GM19467 (cell line): Measurements from ENCODE around the gene RNF121.

Experiments
- ATAC-seq: cut with Tn5 transposase; IDR thresholded peaks from one replicate; pipeline ENCODE4 v1.9.1; 2021; ENCODE audit warnings: mild to moderate bottlenecking, moderate library complexity; ENCODE audit not compliant: unreplicated experiment

The RNF121 gene

DNA sequence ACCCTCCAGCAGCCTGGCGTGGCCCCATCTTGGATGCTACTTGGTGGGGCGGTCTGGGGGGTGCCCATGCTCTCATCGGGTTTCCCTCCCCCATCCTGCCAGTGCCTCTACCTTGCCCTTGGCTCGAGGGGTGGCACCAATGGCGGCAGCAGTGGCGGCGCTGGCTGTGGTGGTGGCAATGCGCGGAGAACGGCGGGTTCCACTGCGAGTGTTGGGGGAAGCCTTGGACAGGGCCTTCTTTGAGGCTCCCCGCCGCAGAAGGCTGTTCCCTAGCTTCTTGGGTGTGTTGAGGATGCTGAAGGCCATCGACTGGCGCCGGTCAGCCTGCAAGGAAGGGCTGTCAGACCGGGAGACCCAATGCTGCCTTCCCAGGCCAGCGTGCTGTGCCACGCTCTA, 74.9 kb downstream of the RNF121 start:
- no peak for ATAC-seq

DNA sequence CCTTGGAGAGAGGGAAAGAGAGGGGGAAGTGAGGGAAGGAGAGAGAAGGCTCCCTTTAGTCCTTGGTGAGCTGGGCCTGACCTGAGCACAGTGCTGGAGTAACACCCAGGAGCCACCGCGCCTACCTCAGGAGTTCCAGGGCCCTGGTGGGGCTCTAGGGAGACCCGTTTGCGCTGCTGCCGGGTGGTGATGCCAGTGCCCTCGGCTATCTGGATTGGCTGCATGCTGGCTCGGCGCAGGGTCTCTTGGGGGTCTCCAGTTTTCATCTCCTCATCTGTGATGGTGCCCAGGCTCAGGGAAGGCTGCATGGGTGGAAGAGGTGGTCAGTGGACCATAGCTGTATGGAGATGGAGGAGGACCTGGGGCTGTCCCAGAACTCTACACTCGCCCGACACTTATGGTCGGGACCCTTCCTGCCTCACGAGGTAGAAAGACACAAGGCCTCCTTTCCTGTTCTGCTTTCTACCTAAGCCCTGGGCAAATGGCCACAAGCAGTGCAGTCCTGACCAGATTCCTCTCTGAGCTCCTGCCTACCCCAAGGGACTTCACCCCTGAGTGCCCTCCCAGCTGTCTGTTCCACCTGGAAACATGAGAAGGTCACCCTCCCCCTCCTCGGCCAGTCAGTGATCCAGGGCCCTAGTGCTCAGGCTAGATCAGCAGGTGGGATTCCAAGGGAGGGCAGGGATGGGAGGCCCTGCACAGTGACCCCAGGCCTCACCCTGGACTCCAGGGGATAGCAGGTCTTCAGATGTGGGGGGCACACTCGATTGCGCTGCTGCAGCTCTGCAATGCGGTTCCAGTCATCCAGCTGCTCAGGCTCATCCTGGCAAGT, 75.9 kb downstream of the RNF121 start:
- ATAC-seq: no peak

DNA sequence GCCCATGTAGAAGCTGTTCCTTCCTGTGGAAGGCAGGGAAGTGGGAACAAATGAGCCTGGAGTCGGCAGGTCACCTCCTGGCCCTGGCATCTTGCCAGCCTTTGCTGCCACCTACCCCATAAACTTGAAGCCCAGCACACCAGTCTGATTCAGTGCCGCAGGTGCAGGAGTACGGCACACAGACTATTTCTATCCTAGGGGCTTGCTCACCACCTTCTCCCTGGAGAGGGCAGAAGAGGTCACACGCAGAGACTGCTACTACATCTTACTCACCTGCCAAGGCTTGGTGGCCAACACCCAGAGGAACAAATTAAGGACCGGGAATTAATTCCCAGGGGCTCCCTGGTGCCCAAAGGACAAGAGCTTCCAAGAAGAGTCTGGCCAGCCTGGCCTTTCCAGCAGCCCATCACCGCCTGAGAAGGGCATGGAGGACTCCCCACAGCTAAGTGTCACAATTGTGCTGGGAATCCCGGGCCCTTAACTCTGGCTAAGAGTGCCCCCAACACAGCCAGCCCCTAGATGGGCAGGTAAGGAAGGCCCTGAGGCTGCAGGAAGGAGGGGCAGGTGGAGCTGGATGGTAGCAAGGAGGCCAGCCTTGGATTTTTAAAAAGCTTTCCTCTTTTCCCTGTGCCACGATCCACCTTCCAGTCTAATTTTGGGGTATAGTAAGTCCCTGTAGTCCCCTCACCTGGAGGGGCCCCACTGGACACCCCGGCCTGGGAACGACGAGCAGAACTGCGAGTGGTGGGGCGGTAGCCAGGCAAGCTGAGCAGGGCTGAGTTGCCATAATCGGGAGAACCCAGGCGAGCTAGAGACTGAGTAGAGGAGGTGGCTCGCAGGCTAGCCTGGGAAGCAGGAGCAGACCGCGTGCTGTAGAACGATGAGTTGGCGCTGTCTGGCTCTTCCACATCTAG, 76.8 kb downstream of the RNF121 start:
- ATAC-seq: no peak

DNA sequence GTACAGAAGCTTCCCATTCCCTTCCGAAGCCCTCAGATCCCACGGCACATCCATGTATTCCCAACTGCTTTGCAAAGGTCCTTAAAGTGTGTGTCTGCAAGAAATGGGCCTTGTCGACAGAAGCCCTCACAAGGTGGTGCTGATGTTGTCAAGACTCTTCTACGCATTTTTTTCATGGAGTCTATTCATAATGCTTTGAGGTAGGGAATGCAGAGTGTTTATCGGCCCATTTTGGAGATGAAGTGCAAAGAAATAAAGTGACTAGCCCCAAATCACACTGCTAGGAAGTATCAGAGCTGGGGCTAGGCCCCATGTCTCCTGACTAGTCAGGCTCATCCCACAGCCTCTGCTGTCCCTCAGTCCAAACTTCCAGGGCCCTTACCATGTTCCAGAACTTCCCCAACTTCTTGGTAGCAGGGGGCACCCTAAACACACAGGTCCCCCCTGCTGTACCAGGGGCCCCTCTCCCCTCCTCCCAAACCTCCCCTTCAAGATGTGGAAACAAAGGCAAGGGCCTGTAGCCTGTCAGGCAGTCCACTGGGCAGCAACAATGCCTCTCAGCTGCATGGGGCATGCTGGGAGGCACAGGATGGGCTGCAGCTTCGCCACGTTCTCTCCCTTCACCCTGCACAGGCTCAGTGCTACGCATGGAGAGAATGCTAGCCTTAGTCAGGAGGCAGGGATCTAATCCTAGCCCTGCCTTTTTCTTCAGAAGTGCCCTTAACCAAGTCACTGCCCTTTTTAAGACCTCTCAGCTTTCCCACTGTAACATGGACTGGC, 77.7 kb downstream of the RNF121 start:
- no peak for ATAC-seq

DNA sequence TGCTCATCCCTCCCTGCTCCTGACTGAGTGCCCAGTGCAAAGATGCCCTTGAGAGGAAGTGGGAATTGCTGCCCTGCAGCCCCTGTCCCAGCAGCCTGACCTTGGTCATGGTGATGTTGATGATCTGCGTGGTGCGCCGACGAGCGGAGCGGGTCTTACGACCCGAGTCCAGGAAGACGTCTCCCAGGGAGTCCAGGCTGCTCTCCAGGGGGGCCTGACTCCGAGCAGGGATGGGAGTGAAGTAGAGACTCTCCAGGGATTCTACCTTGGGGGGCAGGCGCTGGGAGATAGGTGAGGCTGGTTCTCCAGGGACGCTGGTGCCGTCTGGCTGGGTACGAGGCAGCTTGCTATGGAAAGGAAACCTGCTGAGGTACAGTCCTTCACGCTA, 78.2 kb downstream of the RNF121 start:
- ATAC-seq: no peak

DNA sequence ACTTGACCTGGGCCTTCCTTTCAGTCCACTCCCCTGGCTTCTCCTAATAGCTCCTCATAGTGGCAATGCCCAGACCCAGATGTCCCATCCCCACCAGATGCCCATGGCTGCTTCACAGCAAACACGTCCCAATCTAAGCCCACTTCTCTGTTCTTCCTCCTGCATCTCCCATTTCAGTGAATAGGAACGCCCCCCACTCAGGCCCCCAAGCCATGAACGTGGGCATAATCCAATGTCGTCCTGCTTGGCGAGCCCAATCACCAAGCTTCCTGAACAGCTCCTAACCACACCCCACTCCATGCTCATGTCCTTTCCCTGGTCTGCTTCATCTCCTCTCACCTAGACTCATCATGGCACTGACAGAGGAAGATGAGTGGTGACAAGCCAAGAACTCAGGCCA, 78.7 kb downstream of the RNF121 start:
- ATAC-seq: no peak

DNA sequence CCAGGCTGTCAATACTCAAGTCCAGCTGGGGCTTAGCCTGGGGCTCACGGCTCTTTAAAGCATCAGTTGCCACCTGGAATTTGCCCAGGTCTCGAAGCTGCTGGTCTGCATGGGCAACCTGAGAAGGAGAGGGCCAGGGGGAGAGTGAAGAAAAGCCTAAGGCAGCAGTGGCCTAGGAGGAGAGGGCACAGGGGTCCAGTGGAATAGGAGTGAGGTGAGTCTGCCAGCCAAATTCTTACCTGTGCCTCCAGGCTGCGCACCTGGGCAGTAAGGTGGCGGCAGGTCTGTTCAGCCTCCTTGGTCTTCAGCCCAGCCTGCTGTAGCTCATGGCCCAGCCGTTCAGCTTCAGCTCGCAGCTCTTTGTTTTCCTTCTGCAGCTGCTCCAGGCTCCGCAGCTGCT, 79.9 kb downstream of the RNF121 start:
- ATAC-seq: no peak

DNA sequence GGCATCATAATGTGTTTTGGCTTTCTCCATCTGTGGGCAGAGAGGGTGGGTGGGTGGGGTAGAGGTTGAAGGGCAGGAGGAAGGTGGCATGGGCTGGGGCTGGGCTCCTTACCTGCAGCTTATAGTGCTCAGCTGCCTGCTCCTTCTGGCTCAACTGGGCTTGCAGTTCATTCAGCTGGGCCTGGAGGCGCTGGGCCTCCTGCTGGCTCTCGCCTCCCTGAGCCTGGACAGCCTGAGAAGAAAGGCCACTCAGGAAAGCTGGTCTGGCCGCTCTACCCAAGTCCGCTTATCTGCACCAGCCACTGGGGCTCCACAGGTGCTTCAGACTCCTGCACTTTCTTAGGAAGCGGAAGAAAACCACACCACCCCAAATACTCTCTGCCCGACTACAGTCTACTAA, 80.3 kb downstream of the RNF121 start:
- no peak for ATAC-seq

DNA sequence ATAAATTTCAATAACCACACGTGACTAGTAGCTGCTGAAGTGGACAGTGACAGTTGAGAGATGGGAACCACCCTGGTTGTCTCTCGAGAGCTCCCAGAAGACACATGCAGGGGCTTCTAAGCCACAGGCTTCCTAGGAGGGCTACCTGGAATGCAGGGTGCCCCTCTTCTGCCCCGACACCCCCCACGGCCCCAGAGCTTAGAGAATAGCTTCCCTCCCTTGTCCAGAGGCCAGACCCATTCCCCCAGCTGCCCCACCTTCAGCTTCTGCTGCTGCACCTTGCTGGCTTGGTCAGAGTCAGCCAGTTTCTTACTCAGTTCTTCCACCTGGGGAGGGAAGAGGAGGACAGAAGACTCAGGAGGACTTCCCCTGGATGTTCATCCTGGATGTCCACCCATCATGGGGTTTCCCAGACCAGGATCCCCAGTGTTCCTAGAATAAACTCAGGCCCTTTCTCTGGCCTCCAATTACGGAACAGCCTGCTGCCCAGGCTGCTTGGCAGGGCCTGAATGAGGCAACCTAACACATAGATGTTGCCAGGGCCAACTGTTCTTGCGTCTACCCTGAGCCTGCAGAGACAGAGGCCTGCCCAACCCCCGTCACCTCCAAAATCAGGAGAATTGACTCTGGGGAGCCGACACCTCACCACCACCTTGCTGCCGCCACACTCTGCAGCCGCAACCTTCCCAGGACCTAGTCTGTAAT, 81.8 kb downstream of the RNF121 start:
- no peak for ATAC-seq

DNA sequence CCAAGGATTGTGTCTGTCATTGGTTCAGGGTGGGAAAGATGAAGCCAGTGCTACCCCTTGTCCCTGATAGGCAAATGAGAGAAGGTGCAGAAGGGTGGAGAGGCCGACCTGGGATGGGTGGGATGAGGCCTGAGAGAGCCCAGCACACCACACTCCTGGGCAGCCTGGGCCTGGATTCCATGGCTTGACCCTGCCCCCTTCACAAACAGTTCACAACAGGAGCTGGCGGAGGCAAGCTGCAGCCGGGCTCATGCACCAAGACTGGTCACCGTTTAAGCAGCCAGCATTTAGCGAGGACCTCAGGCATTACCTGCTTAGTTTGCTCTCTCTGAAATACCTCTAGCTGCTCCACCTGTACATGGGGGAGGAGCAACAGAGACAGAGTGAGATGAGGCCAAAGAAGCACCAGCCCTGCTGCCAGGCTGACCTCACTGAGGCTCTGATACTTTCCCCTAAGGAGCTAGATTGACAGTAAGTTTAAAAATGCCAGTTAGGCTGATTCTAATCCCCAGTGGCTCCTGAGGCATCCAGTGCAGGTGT, 83.3 kb downstream of the RNF121 start:
- no peak for ATAC-seq

DNA sequence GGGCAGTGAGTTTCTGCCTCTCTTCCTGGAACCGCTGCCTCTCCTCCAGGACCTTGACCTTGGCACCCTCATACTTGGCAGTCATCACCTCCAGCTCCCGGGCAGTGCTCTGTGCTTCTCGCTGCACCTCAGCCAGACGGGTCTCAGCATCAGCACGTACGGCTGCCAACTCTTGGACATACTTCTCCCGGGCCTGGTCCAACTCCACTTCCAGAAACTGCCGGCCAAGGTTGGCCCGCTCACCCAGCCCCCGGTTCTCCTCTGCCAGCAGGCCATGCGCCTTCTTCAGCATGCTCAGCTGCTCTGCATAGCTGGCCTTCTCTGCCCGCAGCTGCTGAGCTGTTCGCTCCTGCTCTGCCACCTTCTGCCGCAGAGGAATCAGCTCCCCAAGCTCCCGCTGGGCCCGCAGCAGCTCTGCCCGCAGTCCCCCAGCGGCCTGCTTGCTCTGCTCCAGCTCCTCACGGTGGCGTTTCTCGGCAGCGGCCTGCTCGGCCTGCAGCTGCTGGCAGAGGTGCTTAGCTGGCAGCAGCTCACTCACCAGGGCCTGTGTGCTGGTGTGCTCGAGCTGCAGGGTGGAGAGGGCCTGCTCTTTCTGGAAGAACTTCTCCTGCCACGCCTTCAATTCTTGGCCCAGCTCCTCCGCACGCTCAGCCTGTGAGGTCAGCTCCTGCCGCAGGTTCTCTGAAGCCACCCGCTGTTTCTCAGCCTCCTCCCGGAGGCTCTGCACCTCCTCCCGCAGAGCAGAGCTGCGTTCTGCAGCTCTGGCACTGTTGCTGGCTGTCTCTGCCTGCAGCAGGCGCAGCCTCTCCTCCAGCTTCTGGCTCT, 84.3 kb downstream of the RNF121 start:
- ATAC-seq: no peak

DNA sequence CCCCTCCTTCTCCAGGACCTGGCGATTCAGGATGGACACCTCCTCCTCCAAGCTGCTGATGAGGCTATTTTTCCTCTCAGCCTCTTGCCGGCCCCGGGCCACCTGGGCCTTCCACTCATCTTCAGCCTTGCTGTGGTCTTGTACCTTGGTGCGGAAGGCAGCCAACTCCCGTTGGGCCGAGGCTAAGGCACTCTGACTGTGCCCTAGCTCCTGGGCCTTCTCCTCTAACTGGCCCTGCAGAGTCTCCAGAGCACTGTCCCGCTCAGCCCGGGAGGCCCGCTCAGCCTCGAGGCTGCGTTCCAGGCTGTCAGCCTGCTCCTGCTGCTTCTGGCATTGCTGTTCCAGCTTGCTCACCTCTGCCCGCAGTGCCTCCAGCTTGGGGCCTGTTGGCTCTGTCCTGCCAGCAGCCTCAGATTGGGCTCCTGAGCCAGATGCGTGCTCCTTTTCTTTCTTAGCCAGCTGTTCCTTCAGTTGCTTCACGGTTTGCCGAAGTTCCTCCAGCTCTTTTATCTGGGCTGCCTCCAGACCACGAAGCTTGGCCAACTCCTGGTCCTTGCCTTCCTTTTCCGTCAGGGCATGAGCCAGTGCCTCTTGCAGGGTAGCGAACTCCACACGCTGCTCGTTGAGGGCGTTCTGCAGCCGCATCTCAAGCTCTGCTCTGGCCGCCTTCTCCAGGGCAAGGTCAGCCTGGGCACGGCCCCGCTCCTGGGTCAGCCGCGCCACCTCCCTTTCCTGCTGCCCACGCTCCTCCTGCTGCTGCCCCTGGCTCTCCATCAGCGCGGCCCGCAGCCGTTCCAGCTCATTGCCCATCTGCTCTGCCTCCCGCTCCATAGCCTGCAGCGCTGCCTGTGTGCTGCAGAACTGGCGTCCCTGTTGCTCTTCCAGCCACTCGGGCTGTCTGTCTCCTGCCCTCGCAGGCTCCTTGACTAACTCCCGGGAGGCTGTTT, 85.2 kb downstream of the RNF121 start:
- ATAC-seq: no peak

DNA sequence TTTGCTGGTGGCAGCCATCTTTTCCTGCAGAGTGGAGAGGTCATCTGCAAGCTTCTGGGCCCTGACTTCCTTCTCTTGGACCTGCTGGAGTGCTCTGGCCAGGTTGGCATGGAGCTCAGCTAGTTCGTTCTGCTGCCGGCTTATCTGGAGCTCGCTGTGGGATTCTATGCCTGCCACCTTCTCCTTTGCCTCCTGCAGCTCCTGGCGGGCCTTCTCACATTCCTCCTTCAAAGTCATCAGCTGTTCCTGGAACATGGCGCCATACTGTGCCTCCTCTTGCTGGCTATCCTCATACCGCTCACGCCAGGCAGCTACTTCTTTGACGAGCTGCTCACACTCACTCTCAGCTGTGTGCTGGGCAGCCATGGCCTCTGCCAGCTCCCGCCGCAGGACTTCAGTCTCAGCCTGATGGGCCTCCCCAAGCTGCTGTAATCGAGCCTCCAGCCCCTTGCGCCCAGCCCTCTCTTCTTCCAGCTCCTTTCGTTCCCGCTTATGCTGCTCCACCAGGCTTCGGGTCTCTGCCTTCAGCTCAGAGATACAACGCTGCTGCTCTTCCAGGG, 86.0 kb downstream of the RNF121 start:
- no peak for ATAC-seq

DNA sequence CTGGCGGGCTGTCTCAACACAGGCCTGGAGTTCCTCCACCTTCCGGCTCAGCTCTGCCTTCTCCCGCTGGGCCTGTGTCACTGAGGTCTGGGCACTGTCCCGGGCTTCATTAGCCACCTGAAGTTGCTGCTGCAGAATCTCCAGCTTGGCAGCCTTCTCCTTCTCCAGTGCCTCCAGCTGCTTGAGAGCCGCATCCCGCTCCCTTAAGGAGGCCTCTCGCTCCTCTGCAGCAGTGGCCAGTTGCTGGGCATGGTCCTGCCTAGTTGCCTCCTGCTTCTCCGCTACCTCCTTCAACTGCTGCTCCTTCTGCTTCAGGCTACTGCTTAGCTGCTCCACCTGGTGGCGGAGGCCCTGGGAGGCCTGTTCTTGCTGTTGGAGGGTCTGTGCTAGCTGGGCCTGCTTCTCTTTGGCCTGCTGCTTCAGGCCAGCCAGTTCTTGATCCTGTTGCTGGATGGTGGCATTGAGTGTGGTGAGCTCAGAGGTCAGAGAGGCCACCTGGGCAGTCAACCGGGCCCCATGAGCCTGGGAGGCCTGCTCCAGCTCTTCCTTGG, 86.7 kb downstream of the RNF121 start:
- ATAC-seq: no peak

DNA sequence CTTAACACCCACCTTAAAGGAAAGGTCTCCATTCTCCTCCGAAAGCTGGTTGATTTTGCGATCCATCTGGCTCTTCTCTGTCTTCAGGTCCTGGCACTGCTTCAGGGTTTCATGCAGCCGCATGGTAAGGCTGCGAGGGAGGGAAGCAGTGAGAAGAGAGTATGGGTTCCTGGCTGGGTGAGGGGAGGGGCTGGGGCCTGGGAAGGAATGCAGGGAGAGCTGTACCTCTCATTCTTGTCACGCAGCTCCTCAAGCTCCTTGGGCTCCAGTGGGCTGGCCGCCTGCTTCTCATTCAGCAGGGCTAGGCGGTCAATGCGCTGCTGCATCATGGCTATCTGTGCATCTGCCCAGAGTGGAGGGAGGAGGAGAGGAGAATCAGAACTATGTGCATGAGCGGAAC, 89.3 kb downstream of the RNF121 start:
- ATAC-seq: no peak

DNA sequence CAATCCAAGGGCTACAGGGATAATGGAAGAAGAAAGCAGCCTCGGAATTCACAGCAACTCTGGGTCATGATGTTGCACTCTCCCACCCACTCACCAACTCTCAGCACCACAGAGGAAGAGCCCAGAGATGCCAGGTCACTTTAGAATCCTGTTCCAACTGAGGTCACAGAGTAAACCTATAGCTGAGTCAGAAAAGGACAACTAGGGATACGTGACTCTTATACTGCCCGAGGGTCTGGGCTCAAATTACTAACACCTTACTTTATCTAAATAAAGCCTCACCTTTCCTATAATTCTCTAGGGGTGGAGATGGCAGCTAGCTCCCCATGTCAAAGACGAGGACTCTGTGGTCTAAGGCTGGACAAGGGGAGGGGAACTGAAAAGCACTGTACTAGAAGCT, 94.5 kb downstream of the RNF121 start:
- ATAC-seq: no peak

DNA sequence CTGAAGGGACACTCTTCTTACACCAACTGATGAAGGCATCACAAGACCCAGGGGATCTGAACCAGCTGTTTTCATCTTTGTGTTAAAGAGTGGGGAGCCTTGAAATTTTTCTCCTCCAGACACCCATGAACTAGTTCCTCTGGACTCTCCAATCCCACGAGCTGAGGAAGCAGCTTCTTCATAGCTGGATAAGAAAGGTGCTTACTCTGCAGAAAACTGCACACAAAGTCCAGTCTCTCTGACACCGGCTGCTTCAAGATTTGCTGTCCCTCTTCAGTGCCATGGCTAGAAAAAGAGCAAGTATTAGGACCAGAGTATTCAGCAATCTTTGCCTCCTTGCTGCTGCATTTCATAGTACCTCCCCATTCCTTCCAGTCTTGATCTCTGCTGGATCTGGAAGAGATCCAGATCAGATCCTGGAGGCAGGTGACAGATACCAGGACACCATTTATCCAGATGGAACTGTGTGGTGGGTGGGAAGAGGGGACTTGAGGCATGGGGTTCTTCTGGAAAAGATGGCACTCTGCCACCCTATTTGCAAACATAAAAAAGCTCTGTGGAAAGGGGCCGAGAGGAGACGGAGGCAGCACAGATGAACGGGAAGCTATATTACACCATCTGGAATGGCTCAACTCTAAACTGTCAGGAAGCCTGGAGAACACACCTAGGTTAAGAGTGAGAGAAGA, 95.4 kb downstream of the RNF121 start:
- ATAC-seq: no peak
